ENCODE data around the gene RGS13.

DNA sequence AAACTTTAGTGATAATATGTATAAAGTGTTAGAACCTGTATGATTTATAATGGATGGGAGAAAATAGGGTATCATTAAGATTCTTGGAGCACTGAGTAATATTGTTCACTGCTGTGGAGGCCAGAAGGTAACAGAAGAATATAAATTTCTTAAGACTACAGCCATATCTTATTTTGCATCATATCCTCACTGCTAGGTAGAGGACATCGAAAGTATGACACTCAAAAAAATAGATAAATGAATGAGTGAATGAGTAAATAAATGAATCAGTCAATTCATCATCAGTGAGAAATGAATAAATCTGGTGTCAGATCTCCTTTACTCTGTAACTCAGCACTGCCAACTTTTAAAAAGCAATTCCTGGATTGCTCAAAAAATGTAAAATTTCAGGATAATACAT lies 33.2 kb downstream of the RGS13 start:
- TF ChIP-seq, protein P1, sequence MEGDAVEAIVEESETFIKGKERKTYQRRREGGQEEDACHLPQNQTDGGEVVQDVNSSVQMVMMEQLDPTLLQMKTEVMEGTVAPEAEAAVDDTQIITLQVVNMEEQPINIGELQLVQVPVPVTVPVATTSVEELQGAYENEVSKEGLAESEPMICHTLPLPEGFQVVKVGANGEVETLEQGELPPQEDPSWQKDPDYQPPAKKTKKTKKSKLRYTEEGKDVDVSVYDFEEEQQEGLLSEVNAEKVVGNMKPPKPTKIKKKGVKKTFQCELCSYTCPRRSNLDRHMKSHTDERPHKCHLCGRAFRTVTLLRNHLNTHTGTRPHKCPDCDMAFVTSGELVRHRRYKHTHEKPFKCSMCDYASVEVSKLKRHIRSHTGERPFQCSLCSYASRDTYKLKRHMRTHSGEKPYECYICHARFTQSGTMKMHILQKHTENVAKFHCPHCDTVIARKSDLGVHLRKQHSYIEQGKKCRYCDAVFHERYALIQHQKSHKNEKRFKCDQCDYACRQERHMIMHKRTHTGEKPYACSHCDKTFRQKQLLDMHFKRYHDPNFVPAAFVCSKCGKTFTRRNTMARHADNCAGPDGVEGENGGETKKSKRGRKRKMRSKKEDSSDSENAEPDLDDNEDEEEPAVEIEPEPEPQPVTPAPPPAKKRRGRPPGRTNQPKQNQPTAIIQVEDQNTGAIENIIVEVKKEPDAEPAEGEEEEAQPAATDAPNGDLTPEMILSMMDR (conservative IDR thresholded peaks at IDR 0.05 in 1 of 2, IDR thresholded peaks at IDR 0.05 in 1 of 2; ENCODE audit: extremely low read depth in 1 of 2, insufficient read depth in 1 of 2, low read depth in 1 of 2, low read length in 2 of 2): no peak
- no peak for TF ChIP-seq EZH2 (IDR thresholded peaks at IDR 0.05; ENCODE audit: borderline replicate concordance, low read length)

All from mammary epithelial cell (primary cell).